Panc1 (cell line): ENCODE results near the gene COL6A3. TPM values are rescaled to one million over a fixed set of nuclear protein-coding genes. Genes with fewer than 3 reads are reported as not detected.

ENCODE experiments used
- ATAC-seq: fragments of 200-7000 bp; cut with Tn5 transposase; 2 replicates; pipeline ENCODE4 v1.9.1; 2020; ENCODE audit warnings: mild to moderate bottlenecking, moderate library complexity
- BruUV-seq: library from RNA; stranded (reverse); fragments of 400-500 nt; replicated peaks from 2 replicates; lab custom pipeline; 2021; lab: Mats Ljungman, UMichigan
- CTCF ChIA-PET: fragments of 300-600 bp; sonication (Branson Sonifier 250); formaldehyde crosslinking; loops from one replicate; lab custom pipeline; 2022; ENCODE audit warnings: antibody characterized with exemption; lab: Charles Lee
- POLR2A ChIA-PET: fragments of 300-600 bp; sonication (Branson Sonifier 250); formaldehyde crosslinking; loops from one replicate; lab custom pipeline; 2022; ENCODE audit warnings: antibody characterized with exemption; lab: Charles Lee
- DNase-seq: peaks from one replicate; pipeline ENCODE4 v3.0.0-alpha.2; 2010; ENCODE audit warnings: low read depth, low spot score
- H3K27ac ChIP-seq: 2 replicates; pipeline ENCODE4 v1.5.1; 2011; ENCODE audit warnings: mild to moderate bottlenecking, low read length, inconsistent platforms
- H3K27me3 ChIP-seq: fragments of 200-500 bp; sonication (Bioruptor generic); 2 replicates; pipeline ENCODE4 v1.6.0; 2014; ENCODE audit warnings: low read length, inconsistent platforms; ENCODE audit not compliant: control insufficient read depth, insufficient read depth
- H3K36me3 ChIP-seq: fragments of 200-500 bp; sonication (Bioruptor generic); 2 replicates; pipeline ENCODE4 v1.5.1; 2014; ENCODE audit warnings: inconsistent platforms, mild to moderate bottlenecking, low read length, moderate library complexity; ENCODE audit not compliant: control insufficient read depth, insufficient read depth
- H3K4me1 ChIP-seq: 2 replicates; pipeline ENCODE4 v1.5.1; 2011; ENCODE audit warnings: inconsistent platforms, mild to moderate bottlenecking, low read length, moderate library complexity; ENCODE audit not compliant: control insufficient read depth, insufficient read depth
- H3K4me3 ChIP-seq, 2 experiments: 2 replicates each; pipeline ENCODE4 v1.5.1; 2011 to 2012; ENCODE audit warnings: low read depth in 2 of 2, low read length in 2 of 2, mild to moderate bottlenecking in 2 of 2, inconsistent platforms in 1 of 2, moderate library complexity in 1 of 2
- H3K9me3 ChIP-seq: fragments of 200-500 bp; sonication (Bioruptor generic); 2 replicates; pipeline ENCODE4 v1.5.1; 2014; ENCODE audit warnings: low read depth, mild to moderate bottlenecking, inconsistent platforms, low read length, moderate library complexity; ENCODE audit not compliant: control insufficient read depth, insufficient read depth
- CTCF ChIP-seq: fragments of 450-650 bp; IDR thresholded peaks from 2 replicates; pipeline ENCODE4 v1.5.1; 2017; ENCODE audit warnings: mild to moderate bottlenecking
- POLR2AphosphoS5 ChIP-seq: IDR thresholded peaks from 2 replicates; pipeline ENCODE4 v1.6.1; 2012; ENCODE audit warnings: mild to moderate bottlenecking, low read depth, low read length, moderate library complexity
- REST ChIP-seq, 2 experiments: IDR thresholded peaks; 2 replicates each; pipeline ENCODE4 v1.6.1; 2011 to 2012; ENCODE audit warnings: low read depth in 2 of 2, control low read depth in 1 of 2, low read length in 1 of 2, mild to moderate bottlenecking in 1 of 2, moderate library complexity in 1 of 2; ENCODE audit not compliant: insufficient read depth in 1 of 2
- SIN3A ChIP-seq: IDR thresholded peaks from 2 replicates; pipeline ENCODE4 v1.6.1; 2012; ENCODE audit warnings: low read depth, mild to moderate bottlenecking, low read length, moderate library complexity, borderline replicate concordance; ENCODE audit not compliant: insufficient read depth
- TCF7L2 ChIP-seq: IDR thresholded peaks from 2 replicates; pipeline ENCODE4 v1.6.1; 2011; ENCODE audit warnings: mild to moderate bottlenecking, low read depth, low read length, inconsistent platforms
- in situ Hi-C: cut with HindIII; loops from 2 replicates; pipeline ENCODE4 v1.10.0; 2016; ENCODE audit warnings: low sequenced_read_pairs, low pct_unique_long_range_greater_than_20kb
- intact Hi-C: fragments of 100-400 bp; cut with micrococcal nuclease; formaldehyde crosslinking; loops from one replicate; pipeline ENCODE4 v1.10.0; 2022; ENCODE audit not compliant: unreplicated experiment
- total RNA-seq: library from RNA; stranded (reverse); gene quantifications from one replicate; pipeline ENCODE4 v1.2.1, GENCODE V29; 2021; ENCODE audit not compliant: unreplicated experiment

The COL6A3 gene
- total RNA-seq, 1 experiment from 2014 or later, result 0.69 TPM

- no peaks in the 10 kb centered on the region for H3K36me3 ChIP-seq
- H3K4me1 ChIP-seq, result no peaks in the 10 kb centered on the region
- no peak overlapping the region for H3K4me3 ChIP-seq
- H3K27me3 ChIP-seq, result no peaks in the 10 kb centered on the region
- ChIA-PET POLR2A (no interaction called here), CTCF (no interaction called here)
- H3K27ac ChIP-seq, result no peak overlapping the region
- no peaks in the 10 kb centered on the region for H3K9me3 ChIP-seq
- BruUV-seq, result no TSS peak
- in situ Hi-C loops, result no loop called here
- no peak for TF ChIP-seq POLR2AphosphoS5
- TF ChIP-seq TCF7L2, result no peak
- TF ChIP-seq REST (IDR thresholded peaks at IDR 0.05; ENCODE audit: insufficient read depth in 1 of 2, low read depth in 2 of 2, low read length in 1 of 2), result no peak
- TF ChIP-seq SIN3A, result no peak
- intact Hi-C loops, result no loop called here
- no peak for DNase-seq
- ATAC-seq, result no peak
These were observed 23.7 kb downstream of the COL6A3 start for GRCh38 chr2:237390235-237390634.

- Histone ChIP-seq H3K36me3 (no peaks in the 10 kb centered on the region), H3K9me3 (no peaks in the 10 kb centered on the region), H3K4me3 (no peak overlapping the region), H3K27ac (no peak overlapping the region), H3K4me1 (no peaks in the 10 kb centered on the region), H3K27me3 (no peaks in the 10 kb centered on the region)
- ChIA-PET CTCF (no interaction called here), POLR2A (no interaction called here)
- DNase-seq, result no peak
- no peak for ATAC-seq
- BruUV-seq, result no TSS peak
- TF ChIP-seq POLR2AphosphoS5 (no peak), TCF7L2 (no peak), SIN3A (no peak), CTCF (no peak), REST (IDR thresholded peaks at IDR 0.05; ENCODE audit: insufficient read depth in 1 of 2, low read depth in 2 of 2, low read length in 1 of 2) (no peak)
- in situ Hi-C loops (no loop called here), intact Hi-C loops (no loop called here)
These were observed 24.1 kb downstream of the COL6A3 start for GRCh38 chr2:237389831-237390230.
